Measurements from ENCODE around the gene SPEG. TPM values are rescaled to one million over a fixed set of nuclear protein-coding genes. Genes with fewer than 3 reads are reported as not detected.

SPEG gene
- total RNA-seq, 1 experiment from 2014 or later = 56.6 TPM

DNA sequence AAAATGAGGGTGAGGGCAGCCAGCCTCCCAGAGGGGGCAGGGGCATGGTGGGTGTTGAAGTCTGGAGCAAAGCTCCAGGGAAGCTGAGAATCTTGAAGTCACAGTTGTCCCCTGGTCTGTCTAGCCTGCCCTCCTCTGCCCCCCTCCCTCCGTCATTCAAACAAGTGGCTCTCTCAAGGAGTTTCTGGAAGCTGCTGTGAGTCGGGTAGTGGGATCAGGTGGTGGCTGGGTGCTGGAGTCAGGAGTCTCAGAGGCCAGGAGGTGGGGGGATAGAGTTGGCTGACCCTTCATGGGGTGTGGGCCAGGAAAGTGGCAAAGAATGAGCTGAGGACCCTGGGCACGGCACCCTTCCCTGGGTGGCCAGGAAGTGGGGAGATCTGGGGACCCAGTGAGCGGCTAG lies 79.1 kb downstream of the SPEG start:
- Histone ChIP-seq H2AFZ (ENCODE audit: low read depth, low read length, poor library complexity, severe bottlenecking) (no peak overlapping the region), H3K27ac (ENCODE audit: low read depth, low read length) (no peak overlapping the region), H3K79me2 (ENCODE audit: insufficient read depth, low read length) (no peaks in the 10 kb centered on the region), H3K9ac (ENCODE audit: low read length) (no peak overlapping the region), H3K4me2 (ENCODE audit: low read length) (no peak overlapping the region), H3K4me3 (replicated peaks in 1 of 2; ENCODE audit: low read depth in 1 of 2, low read length in 2 of 2) (no peak overlapping the region), H3K9me3 (ENCODE audit: control insufficient read depth in 1 of 2, insufficient read depth in 1 of 2, low read depth in 1 of 2, low read length in 2 of 2) (no peaks in the 10 kb centered on the region), H4K20me1 (ENCODE audit: insufficient read depth) (no peaks in the 10 kb centered on the region), H3K27me3 (ENCODE audit: insufficient read depth, low read length) (no peaks in the 10 kb centered on the region), H3K9me2 (ENCODE audit: insufficient read depth) (no peaks in the 10 kb centered on the region), H3K36me3 (ENCODE audit: control insufficient read depth in 1 of 2, insufficient read depth in 2 of 2, low read length in 2 of 2) (no peaks in the 10 kb centered on the region), H3K4me1 (ENCODE audit: control insufficient read depth in 1 of 2, insufficient read depth in 2 of 2, low read length in 2 of 2) (peaks cover 0 to 29% of the 10 kb centered on the region in 2 experiments; a peak in 2 of 4 replicates)
- CTCF ChIA-PET = no interaction called here
- POLR2A ChIA-PET = interaction anchor here (1.0 kb wide), 1 partner anchor 15 kb away, joined by 4 read pairs; the partner anchor contains the start of gene GMPPA
- RAD21 ChIA-PET (ENCODE audit: low non-redundant PET in 1 of 2, low total read pairs in 2 of 2, uncharacterized antibody in 2 of 2, unreplicated experiment in 2 of 2) = no interaction called here
- TF ChIP-seq SRF (IDR thresholded peaks at IDR 0.05; ENCODE audit: low read depth) (no peak), RAD21 (IDR thresholded peaks at IDR 0.05; ENCODE audit: low read depth) (no peak), SP1 (IDR thresholded peaks at IDR 0.05; ENCODE audit: low read depth) (no peak), CBX3 (IDR thresholded peaks at IDR 0.05; ENCODE audit: low read depth) (no peak), ELF1 (IDR thresholded peaks at IDR 0.05; ENCODE audit: borderline replicate concordance, low read depth) (no peak), ZNF274 (IDR thresholded peaks at IDR 0.05; ENCODE audit: low read depth, low read length) (no peak), EZH2phosphoT487 (IDR thresholded peaks at IDR 0.05; ENCODE audit: borderline replicate concordance) (no peak), FOSL1 (IDR thresholded peaks at IDR 0.05; ENCODE audit: low read depth) (no peak), EGR1 (IDR thresholded peaks at IDR 0.05; ENCODE audit: low read depth) (no peak), SIN3A (IDR thresholded peaks at IDR 0.05; ENCODE audit: low read depth) (no peak), YY1 (IDR thresholded peaks at IDR 0.05; ENCODE audit: extremely low read depth, insufficient replicate concordance, low read depth, low read length) (no peak), POLR2AphosphoS5 (IDR thresholded peaks at IDR 0.05; ENCODE audit: low read depth, low read length) (no peak), POLR2A (IDR thresholded peaks at IDR 0.05; ENCODE audit: borderline replicate concordance, extremely low read depth, insufficient read depth, insufficient read length) (no peak), JUND (IDR thresholded peaks at IDR 0.05) (no peak)
- TF ChIP-seq, protein P1, sequence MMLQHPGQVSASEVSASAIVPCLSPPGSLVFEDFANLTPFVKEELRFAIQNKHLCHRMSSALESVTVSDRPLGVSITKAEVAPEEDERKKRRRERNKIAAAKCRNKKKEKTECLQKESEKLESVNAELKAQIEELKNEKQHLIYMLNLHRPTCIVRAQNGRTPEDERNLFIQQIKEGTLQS (IDR thresholded peaks at IDR 0.05) = no peak
- TF ChIP-seq, protein P2, sequence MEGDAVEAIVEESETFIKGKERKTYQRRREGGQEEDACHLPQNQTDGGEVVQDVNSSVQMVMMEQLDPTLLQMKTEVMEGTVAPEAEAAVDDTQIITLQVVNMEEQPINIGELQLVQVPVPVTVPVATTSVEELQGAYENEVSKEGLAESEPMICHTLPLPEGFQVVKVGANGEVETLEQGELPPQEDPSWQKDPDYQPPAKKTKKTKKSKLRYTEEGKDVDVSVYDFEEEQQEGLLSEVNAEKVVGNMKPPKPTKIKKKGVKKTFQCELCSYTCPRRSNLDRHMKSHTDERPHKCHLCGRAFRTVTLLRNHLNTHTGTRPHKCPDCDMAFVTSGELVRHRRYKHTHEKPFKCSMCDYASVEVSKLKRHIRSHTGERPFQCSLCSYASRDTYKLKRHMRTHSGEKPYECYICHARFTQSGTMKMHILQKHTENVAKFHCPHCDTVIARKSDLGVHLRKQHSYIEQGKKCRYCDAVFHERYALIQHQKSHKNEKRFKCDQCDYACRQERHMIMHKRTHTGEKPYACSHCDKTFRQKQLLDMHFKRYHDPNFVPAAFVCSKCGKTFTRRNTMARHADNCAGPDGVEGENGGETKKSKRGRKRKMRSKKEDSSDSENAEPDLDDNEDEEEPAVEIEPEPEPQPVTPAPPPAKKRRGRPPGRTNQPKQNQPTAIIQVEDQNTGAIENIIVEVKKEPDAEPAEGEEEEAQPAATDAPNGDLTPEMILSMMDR (IDR thresholded peaks at IDR 0.05 in 2 of 3, conservative IDR thresholded peaks at IDR 0.05 in 1 of 3; ENCODE audit: borderline replicate concordance in 1 of 3, insufficient read depth in 1 of 3, low read depth in 2 of 3, low read length in 2 of 3) = no peak
- TF ChIP-seq, protein P3, sequence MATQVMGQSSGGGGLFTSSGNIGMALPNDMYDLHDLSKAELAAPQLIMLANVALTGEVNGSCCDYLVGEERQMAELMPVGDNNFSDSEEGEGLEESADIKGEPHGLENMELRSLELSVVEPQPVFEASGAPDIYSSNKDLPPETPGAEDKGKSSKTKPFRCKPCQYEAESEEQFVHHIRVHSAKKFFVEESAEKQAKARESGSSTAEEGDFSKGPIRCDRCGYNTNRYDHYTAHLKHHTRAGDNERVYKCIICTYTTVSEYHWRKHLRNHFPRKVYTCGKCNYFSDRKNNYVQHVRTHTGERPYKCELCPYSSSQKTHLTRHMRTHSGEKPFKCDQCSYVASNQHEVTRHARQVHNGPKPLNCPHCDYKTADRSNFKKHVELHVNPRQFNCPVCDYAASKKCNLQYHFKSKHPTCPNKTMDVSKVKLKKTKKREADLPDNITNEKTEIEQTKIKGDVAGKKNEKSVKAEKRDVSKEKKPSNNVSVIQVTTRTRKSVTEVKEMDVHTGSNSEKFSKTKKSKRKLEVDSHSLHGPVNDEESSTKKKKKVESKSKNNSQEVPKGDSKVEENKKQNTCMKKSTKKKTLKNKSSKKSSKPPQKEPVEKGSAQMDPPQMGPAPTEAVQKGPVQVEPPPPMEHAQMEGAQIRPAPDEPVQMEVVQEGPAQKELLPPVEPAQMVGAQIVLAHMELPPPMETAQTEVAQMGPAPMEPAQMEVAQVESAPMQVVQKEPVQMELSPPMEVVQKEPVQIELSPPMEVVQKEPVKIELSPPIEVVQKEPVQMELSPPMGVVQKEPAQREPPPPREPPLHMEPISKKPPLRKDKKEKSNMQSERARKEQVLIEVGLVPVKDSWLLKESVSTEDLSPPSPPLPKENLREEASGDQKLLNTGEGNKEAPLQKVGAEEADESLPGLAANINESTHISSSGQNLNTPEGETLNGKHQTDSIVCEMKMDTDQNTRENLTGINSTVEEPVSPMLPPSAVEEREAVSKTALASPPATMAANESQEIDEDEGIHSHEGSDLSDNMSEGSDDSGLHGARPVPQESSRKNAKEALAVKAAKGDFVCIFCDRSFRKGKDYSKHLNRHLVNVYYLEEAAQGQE (IDR thresholded peaks at IDR 0.05; ENCODE audit: low read depth) = no peak
- intact Hi-C loops (cut with micrococcal nuclease) = no loop called here
- ATAC-seq = no peak
- no TSS peak for BruUV-seq (replicated peaks)
- no peak for DNase-seq (ENCODE audit: low read depth, low spot score)
